HG03558 (cell line): ENCODE measurements around the gene GABRA4.

Source experiments
- ATAC-seq: cut with Tn5 transposase; IDR thresholded peaks from one replicate; pipeline ENCODE4 v1.9.1; 2021; ENCODE audit warnings: moderate number of reproducible peaks; ENCODE audit not compliant: unreplicated experiment; ENCODE audit errors: extremely low read depth

The GABRA4 gene

DNA sequence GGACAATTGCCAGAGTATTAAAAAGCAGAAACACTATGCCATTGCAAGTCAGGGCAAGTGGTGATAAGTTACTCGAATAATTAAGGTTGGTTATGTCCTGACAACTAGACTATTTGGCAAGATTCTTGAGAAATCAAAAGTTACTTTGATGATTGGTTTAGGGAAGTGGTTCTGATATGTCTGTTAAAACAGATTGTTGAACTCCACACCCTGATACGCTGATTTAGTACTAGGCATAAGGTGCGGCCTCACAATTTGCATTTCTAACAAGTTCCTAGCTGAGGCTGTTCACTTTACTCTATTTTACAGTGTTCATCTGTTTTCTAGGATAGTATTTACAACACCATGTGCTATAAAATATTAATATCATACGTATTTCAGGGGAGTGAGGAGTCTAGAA is 12.5 kb downstream of the GABRA4 start:
- ATAC-seq: no peak

GRCh38 chr4:46979726-46980125 is 13.7 kb downstream of the GABRA4 start:
- ATAC-seq: no peak

DNA sequence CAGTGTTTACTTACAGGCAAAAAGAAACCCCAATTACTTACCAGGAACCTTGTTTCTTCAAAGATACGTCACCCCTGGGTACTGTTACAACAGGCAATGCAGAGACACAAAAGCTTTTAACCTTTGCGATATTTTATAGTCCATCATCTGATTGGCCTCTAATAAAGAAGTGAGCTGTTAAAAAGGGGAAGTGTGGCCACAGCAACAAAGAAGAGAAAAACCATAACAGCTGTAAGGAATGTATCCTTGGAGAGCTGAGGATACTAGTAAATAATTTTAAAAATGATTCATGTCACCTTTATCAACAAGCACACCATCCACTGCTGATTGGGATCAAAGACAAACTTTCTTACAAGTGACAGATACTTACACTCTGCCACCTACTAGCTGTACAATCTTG is 14.1 kb downstream of the GABRA4 start:
- no peak for ATAC-seq

- no peak for ATAC-seq
Observed at GRCh38 chr4:46977245-46977644, 16.1 kb downstream of the GABRA4 start.

- peak; percentile 53 for ATAC-seq
Observed at GRCh38 chr4:46975812-46976553, 17.4 kb downstream of the GABRA4 start.

DNA sequence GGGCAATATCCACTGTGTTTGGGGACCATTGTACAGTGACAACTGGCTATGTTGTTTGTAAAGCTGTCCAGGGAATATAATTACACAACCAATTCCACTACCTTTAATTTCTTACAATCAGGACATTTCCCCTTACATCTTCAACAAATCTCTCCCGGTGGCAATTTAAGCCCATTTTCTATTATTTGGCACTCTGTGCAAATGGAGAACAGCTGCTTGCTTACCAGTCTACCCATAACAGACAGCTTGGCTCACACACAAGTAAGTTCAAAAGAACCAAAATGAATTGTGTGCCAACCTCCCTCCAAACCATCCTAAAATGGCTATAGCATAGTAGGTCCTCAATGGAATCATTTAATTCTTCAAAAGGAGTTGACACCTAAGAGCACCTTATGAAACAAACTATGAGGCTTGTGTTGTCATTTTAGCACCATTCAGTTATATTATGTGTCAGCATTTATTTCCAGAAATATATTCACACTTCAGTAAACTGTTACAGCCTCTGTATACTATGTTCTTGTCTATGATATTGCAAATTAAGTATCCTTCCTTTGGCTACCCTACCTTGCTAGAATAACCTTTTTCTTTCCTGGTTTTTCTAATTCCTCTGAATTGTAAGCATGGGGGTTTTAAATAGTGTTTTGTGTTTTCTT is 18.4 kb downstream of the GABRA4 start:
- ATAC-seq: no peak

DNA sequence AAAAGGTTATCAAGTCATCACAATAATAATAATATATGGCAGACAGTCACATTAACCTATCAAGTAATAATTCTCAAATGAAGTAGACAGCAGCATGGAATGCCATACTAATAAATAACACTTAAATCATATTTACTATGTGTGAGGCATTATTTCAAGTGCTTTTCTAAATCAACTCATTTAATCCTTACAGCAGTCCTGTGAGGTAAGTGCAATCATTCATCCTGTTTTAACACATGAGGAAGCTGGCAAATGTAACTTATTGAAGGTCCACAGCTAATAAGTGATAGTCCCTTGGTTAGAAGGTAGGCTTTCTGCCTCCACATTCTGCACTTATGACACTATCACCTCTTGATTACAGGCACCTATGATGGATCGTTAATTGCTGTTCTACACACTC is 24.5 kb downstream of the GABRA4 start:
- no peak for ATAC-seq

- no peak for ATAC-seq
Observed at GRCh38 chr4:46967631-46968030, 25.8 kb downstream of the GABRA4 start.

DNA sequence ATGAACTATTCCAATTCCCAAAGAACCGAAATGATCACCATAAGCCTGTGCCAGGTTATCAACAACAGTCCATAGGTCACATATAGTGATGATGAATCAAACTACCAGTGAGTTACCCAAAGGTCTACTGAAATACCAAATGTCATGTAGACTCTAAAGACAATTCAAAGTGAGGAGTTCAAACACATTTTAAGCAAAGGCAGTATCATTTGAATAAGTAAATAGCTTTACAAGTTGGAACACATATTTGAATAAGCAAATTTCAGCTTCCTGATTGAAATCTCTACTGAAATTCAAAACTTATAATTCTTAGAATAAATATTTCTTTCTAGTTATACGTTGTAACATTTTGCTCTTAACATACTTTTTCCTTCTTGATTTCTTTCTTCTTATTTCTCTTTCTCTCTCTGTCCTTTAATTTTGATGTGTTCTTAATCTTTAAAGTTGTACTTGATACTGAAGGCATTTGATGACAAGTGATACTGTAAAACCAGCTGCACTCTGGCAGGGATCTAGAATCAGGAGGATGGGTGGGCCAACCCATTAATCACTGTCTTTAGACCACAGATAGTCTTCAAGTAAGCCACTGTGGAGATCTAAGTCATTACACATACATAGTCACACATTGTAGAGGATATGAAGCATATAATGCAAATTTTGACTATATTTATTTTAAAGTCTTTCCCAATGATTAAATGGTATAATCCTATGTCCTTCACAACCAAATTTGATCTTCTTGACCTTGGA is 34.5 kb downstream of the GABRA4 start:
- no peak for ATAC-seq

DNA sequence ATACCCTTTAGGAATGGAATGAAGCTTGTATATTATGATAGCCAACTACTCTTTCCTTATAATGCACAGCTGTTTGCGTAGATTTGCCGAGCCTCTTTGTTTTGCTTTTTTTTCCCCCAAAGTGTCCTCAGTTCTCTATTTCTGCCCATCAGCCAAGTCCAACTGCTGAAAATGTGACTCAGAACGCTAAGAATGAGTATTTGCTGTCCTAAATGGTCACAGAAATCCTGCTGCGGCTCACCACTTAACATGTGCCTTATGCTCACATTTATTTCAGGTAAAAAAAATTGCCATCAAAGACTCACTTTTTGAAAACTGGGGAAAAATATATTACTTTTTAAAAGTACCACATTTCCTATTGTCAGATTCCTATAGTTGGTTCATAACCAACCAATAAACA is 36.9 kb downstream of the GABRA4 start:
- ATAC-seq: no peak

GRCh38 chr4:46955601-46956000 is 37.8 kb downstream of the GABRA4 start:
- ATAC-seq: no peak

- no peak for ATAC-seq
Observed at GRCh38 chr4:46954643-46955042, 38.7 kb downstream of the GABRA4 start.

DNA sequence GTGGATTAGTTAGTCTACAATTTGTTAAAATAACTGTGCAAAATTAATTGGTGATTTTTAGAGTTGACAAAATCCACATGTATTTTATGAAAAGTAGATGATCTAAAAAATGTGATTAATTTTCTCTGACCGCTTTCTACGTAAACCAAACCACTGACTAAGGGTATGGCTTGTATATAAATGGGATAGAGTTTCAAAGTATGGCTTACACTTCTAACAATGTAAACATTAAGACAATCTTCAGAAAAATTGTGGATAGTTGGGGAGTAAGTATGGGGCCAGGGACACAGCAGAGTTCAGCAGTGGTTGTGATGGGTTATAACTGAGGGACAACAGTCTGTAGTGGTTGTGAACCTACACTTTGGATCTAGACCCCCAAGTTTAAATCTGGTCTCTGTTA is 39.8 kb downstream of the GABRA4 start:
- no peak for ATAC-seq

GRCh38 chr4:46952451-46952850 is 40.9 kb downstream of the GABRA4 start:
- ATAC-seq: no peak

DNA sequence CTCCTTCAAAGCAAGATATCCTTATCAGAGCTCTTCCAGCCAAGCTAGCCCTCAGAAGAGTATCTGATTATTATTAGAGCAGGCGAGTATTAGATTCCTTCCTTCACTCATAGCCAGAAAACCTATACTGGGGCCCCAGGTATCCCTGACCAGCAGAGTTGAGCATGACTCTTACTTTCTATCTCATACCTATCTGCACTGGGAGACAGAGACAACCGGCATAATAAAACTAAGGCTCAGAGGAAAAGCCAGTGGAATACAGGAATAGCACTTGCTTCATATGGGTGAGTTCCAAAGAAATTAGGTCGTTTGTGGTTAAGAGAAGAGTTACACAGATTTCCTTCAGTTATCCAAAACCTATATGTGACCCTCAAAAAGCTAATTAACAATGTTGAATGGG is 42.6 kb downstream of the GABRA4 start:
- no peak for ATAC-seq

- no peak for ATAC-seq
Observed at GRCh38 chr4:46949822-46950221, 43.6 kb downstream of the GABRA4 start.

- no peak for ATAC-seq
Observed at GRCh38 chr4:46947541-46947940, 45.8 kb downstream of the GABRA4 start.

GRCh38 chr4:46946919-46947536 is 46.4 kb downstream of the GABRA4 start:
- no peak for ATAC-seq

DNA sequence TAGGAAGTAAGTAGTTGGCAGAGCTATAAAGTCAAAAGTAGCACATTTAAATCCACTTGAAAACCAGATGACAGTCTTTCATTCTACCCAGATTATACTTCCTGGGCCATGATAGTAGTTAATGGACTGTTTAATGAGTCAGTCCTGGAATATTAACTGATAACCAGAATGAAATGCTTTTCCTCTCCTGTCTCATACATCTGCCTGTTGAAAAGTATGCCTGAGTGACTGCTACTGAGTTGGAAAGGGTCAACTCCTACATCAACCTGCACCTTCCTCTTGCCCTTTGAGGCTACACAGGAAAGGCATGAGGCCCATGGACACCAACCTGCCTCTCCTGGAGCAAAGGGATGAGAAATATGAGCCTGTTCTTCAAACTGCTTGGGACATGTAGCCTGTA is 48.3 kb downstream of the GABRA4 start:
- no peak for ATAC-seq

DNA sequence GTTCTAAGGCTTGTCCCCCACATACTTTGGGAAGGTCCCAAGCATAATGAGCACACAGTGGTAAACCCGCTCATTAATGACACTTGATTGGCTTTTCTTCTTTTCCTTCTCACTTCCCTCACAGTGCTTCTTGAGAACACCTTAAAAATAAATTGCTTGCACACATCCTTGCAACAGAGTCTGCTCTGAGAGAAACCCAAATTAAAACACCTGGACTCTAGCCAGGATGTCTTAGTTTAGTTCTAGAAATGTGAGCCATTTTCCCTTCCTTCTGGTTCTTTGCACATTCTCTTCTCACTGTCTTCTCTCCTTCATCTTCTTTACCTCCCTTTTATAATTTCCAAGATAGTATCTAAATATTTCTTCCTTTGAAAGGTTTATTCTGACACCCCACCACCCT is 49.0 kb downstream of the GABRA4 start:
- ATAC-seq: no peak

- no peak for ATAC-seq
Observed at GRCh38 chr4:46937493-46937892, 55.9 kb downstream of the GABRA4 start.
